GDM1 (cell line): ENCODE measurements around the gene TMC1.
"Not testable (repeated sequence)": the region's sequence is repeated elsewhere in the genome, so short reads cannot be mapped to it uniquely, and the experiment has no call there.

Experiments used
- DNase-seq: peaks from one replicate; lab custom pipeline; 2025; lab: John Stamatoyannopoulos, UW

Gene TMC1

DNA sequence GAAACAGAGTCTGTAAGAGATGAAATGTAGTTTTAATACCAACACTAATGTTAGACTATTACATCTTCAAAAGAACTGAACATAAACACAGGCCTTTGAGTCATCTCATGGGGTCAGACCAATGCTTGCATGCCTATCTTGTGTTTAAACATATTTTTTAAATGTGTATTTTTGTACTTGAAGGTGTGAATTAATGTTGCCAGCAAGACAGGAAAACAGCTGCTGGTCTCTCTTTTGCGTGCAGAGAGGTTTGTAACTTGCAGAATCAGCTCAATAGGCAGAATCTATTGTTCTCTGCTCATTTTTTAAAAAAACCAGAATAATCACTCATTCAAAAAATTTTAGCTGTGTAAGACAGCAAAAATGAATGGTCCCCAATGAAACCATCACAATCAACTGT lies 251.3 kb downstream of the TMC1 start:
- no peak for DNase-seq

- no peak for DNase-seq
Observed at GRCh38 chr9:72773570-72773969, 252.2 kb downstream of the TMC1 start.

DNA sequence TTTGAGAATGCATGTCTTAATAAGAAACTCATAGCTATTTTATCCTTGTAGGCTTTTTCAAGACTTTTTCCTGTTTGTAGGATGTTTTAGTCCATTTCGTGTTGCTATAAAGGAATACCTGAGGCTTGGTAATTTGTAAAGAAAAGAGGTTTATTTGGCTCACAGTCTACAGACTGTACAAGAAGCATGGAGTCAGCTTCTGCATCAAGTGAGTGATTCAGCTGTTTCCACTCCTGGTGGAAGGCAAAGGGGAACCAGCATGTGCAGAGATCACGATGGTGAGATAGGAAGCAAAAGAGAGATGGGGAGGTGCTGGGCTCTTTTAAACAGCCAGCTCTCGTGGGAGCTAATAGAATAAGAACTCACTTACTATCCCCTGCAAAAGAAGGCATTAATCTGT lies 254.2 kb downstream of the TMC1 start:
- no peak for DNase-seq

GRCh38 chr9:72779614-72780013 lies 258.2 kb downstream of the TMC1 start:
- no peak for DNase-seq

- no peak for DNase-seq
Observed at GRCh38 chr9:72786948-72787347, 265.5 kb downstream of the TMC1 start.

DNA sequence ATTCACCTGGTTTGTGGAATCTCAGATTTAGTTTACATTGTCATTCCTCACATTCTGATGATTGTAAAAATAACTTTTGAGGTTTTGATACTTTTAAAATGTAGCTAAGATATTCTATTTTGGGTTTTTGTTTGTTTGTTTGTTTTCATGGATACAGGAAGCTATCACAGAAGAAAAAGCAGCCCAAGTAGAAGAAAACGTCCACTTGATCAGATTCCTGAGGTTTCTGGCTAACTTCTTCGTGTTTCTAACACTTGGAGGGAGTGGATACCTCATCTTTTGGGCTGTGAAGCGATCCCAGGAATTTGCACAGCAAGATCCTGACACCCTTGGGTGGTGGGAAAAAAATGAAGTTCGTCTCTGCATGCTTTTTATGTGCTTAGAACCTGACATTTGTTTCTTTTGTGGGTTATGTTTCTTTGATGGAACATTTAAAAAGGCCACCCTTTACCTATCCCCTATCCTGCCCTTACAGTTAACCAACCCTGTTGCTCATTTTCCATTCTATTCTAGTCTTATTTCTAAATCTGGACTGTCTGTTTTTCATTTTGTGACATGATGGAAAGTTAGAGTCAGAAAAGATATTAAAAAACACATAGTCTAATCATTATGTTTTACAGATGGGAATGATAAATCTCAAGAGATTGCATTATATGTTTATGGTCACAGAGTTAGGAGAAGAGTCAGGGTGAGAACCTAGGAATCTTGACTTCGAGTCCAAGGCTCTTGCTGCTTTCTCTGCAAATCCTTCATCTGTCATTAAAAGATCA lies 267.7 kb downstream of the TMC1 start:
- no peak for DNase-seq

DNA sequence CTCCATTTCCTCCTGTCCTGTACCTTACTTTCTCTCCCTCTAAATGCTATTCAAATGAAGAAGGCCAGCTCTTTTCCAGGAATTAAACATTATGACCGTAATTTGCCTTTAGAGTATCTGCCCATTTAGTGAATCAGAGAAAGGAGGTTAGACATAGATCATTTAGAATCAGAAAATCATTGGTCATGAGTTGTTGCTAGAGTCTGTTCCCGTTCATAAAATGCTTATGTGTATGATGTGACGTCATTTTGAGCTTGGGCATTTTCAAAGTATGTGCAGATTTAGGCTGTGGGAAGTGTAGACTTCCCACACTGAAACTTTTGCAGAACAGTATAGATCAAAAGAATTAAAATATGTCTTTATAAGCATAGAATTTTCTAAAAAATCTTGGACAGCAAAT lies 268.5 kb downstream of the TMC1 start:
- DNase-seq: no peak

- no peak for DNase-seq
Observed at GRCh38 chr9:72790989-72791388, 269.6 kb downstream of the TMC1 start.

GRCh38 chr9:72791436-72791835 lies 270.0 kb downstream of the TMC1 start:
- DNase-seq: no peak

DNA sequence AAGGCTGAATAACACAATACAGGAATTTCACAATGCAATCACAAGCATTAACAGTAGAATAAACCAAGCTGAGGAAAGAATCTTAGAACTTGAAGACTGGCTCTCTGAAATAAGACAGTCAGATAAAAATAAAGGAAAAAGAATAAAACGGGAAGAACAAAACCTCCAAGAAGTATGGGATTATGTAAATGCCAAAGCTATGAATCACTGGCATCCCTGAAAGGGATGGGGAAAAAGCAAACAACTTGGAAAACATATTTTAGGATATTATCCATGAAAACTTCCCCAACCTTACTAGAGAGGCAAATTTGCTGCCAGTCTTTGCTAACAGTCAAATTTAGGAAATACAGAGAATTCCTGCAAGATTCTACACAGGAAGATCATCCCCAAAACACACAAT lies 273.5 kb downstream of the TMC1 start:
- DNase-seq: no peak

- no peak for DNase-seq
Observed at GRCh38 chr9:72800328-72800994, 279.1 kb downstream of the TMC1 start.

GRCh38 chr9:72805238-72805637 lies 283.8 kb downstream of the TMC1 start:
- DNase-seq: no peak

GRCh38 chr9:72806313-72806809 lies 285.0 kb downstream of the TMC1 start:
- DNase-seq: not testable (repeated sequence)

- DNase-seq: no peak
Observed at GRCh38 chr9:72807765-72808445, 286.5 kb downstream of the TMC1 start.

GRCh38 chr9:72808446-72808768 lies 287.0 kb downstream of the TMC1 start:
- no peak for DNase-seq

- DNase-seq: no peak
Observed at GRCh38 chr9:72809586-72809985, 288.2 kb downstream of the TMC1 start.

GRCh38 chr9:72812559-72813111 lies 291.2 kb downstream of the TMC1 start:
- DNase-seq: no peak

DNA sequence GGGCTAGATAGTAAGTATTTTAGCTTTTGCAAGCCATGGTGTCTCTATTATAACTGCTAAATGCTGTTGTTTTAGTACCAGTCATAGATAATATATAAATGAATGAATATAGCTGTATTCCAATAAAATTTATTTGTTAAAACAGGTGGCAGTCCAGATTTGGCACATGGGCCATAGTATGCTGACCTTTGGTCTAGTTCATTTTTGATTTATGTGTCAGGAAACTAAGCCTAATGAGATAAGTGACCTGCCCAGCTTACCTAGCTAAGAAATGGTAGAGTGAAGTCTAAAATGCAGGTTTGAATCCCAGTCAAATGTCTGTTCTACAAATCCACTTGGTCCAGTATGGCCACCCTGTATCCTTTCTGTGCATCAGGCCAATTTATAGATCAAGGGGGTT lies 292.1 kb downstream of the TMC1 start:
- DNase-seq: no peak

GRCh38 chr9:72814083-72814597 lies 292.7 kb downstream of the TMC1 start:
- no peak for DNase-seq

DNA sequence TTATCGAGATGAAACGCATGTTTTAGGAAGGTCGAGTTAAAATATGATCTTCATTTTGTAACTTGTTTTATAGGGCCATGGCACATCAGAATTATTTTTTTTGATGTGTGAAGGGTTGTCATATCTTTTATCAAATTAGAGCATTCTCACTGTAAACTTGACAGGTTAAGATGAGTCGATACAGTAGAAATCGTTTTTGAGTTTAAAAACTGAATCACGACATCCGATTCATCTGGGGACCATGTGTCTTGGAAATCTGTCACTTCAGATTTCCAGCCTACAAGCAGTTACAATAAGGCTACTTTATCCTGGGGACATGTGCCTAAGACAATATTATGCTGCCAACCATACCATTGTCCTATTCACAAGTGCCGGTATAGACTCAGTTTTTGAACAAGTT lies 295.3 kb downstream of the TMC1 start:
- no peak for DNase-seq

DNA sequence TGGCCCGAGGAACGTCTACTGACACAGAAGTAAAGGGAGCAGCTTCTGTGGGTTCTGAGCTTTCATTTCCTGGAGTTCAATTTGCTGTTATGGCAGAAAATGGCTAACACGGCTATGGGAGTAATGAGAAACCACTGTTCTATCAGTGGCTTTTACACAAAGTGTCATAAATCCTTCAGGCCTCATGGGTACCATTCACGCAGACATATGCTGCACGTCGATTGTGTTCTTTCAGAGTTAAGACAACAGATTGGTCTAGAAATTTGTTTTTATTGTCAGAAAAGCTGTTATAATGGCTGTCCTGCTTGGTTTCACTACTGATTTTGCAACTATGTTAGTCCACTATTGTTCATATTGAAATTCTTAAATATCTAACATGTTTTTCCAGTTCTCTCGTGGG lies 296.0 kb downstream of the TMC1 start:
- DNase-seq: no peak

GRCh38 chr9:72818385-72818784 lies 297.0 kb downstream of the TMC1 start:
- no peak for DNase-seq

DNA sequence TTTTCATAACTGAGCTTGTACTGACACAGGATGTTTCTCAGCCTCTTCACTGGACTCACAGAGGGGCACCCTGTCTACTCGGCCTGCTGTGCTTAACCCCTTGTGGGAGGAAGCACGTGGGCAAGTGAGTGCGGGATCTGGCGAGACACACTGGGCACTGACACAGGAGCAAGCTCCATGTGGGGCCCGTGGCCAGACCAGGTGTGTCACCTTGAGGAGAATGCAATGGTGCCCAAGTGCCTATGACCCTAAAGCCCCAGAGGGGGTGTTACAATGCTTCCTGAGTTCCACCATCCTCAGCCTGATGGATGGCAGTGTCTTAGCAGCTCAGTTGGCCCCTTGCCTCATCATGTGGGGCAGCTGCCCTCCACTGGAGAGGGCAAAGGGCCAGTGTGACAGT lies 302.6 kb downstream of the TMC1 start:
- no peak for DNase-seq
